Inflammatory macrophage treated with lipopolysaccharide for 4 hours (primary cell): ENCODE results near the gene SMG6.
A peak's percentile ranks its signal among the peaks of the same experiment; 100 is the strongest.
"Not testable (repeated sequence)": the region's sequence is repeated elsewhere in the genome, so short reads cannot be mapped to it uniquely, and the experiment has no call there.

Source experiments
- DNase-seq: peaks from one replicate; pipeline ENCODE4 v3.0.0-alpha.2; 2020

The SMG6 gene

GRCh38 chr17:2174468-2175293 is 128.9 kb downstream of the SMG6 start:
- DNase-seq, result no peak

- no peak for DNase-seq
These were observed 129.6 kb downstream of the SMG6 start for GRCh38 chr17:2174014-2174413.

- no peak for DNase-seq
These were observed 130.6 kb downstream of the SMG6 start for GRCh38 chr17:2172999-2173398.

GRCh38 chr17:2172077-2172851 is 131.3 kb downstream of the SMG6 start:
- no peak for DNase-seq

GRCh38 chr17:2171702-2172076 is 131.9 kb downstream of the SMG6 start:
- DNase-seq, result no peak

- no peak for DNase-seq
These were observed 133.6 kb downstream of the SMG6 start for GRCh38 chr17:2170023-2170422.

GRCh38 chr17:2165723-2166122 is 137.9 kb downstream of the SMG6 start:
- not testable (repeated sequence) for DNase-seq

GRCh38 chr17:2158396-2158780 is 145.2 kb downstream of the SMG6 start:
- DNase-seq, result peak; percentile 39

- DNase-seq, result peak; percentile 95
These were observed 145.8 kb downstream of the SMG6 start for GRCh38 chr17:2157675-2158395.

- DNase-seq, result peak; percentile 65
These were observed 146.5 kb downstream of the SMG6 start for GRCh38 chr17:2157081-2157480.

GRCh38 chr17:2156666-2157065 is 146.9 kb downstream of the SMG6 start:
- no peak for DNase-seq

GRCh38 chr17:2155573-2155972 is 148.0 kb downstream of the SMG6 start:
- DNase-seq, result peak; percentile 13

GRCh38 chr17:2151358-2152033 is 152.1 kb downstream of the SMG6 start:
- no peak for DNase-seq

- no peak for DNase-seq
These were observed 152.8 kb downstream of the SMG6 start for GRCh38 chr17:2150806-2151205.

- no peak for DNase-seq
These were observed 153.7 kb downstream of the SMG6 start for GRCh38 chr17:2149934-2150333.

- no peak for DNase-seq
These were observed 157.3 kb downstream of the SMG6 start for GRCh38 chr17:2146132-2146871.

- DNase-seq, result no peak
These were observed 158.9 kb downstream of the SMG6 start for GRCh38 chr17:2144701-2145100.

- DNase-seq, result no peak
These were observed 160.3 kb downstream of the SMG6 start for GRCh38 chr17:2143332-2143731.

- DNase-seq, result not testable (repeated sequence)
These were observed 160.9 kb downstream of the SMG6 start for GRCh38 chr17:2142682-2143081.

GRCh38 chr17:2140683-2141082 is 162.9 kb downstream of the SMG6 start:
- no peak for DNase-seq

GRCh38 chr17:2138761-2139160 is 164.8 kb downstream of the SMG6 start:
- no peak for DNase-seq

- DNase-seq, result peak; percentile 53
These were observed 165.3 kb downstream of the SMG6 start for GRCh38 chr17:2138318-2138717.
